Body of pancreas (tissue), 4 donors: ENCODE results near the gene ADGRB3.

Experiments used
- CTCF ChIP-seq, 7 experiments: fragments of 450-650 bp in 4 of 7; fragments of 200-600 bp in 3 of 7; sonication (generic) in 3 of 7; IDR thresholded peaks; one replicate each; pipeline ENCODE4 v1.5.1; 2016 to 2019; ENCODE audit warnings: antibody characterized with exemption in 7 of 7
- POLR2A ChIP-seq, 3 donors: fragments of 450-650 bp; IDR thresholded peaks; one replicate each; pipeline ENCODE4 v1.6.1; 2016; ENCODE audit warnings: antibody characterized with exemption in 3 of 3, mild to moderate bottlenecking in 2 of 3

GRCh38 chr6:68709091-68709490 lies 74.0 kb downstream of the ADGRB3 start:
- TF ChIP-seq CTCF (IDR thresholded peaks at IDR 0.05), result no peak
- TF ChIP-seq POLR2A (IDR thresholded peaks at IDR 0.05), result no peak
